Pulmonary artery endothelial cell (primary cell): ENCODE results near the gene BOD1L1. TPM values are rescaled to one million over a fixed set of nuclear protein-coding genes. Genes with fewer than 3 reads are reported as not detected.

Source experiments
- DNase-seq: peaks from one replicate; pipeline ENCODE4 v3.0.0-alpha.2; 2011; ENCODE audit warnings: low read depth, low spot score
- total RNA-seq: library from RNA; depleted of rRNA; stranded (reverse); fragments of >200 nt; gene quantifications from 2 replicates; pipeline ENCODE4 v1.2.3, GENCODE V29; 2014

Gene BOD1L1
- total RNA-seq, 1 donor from 2014 or later = 29.7 TPM

DNA sequence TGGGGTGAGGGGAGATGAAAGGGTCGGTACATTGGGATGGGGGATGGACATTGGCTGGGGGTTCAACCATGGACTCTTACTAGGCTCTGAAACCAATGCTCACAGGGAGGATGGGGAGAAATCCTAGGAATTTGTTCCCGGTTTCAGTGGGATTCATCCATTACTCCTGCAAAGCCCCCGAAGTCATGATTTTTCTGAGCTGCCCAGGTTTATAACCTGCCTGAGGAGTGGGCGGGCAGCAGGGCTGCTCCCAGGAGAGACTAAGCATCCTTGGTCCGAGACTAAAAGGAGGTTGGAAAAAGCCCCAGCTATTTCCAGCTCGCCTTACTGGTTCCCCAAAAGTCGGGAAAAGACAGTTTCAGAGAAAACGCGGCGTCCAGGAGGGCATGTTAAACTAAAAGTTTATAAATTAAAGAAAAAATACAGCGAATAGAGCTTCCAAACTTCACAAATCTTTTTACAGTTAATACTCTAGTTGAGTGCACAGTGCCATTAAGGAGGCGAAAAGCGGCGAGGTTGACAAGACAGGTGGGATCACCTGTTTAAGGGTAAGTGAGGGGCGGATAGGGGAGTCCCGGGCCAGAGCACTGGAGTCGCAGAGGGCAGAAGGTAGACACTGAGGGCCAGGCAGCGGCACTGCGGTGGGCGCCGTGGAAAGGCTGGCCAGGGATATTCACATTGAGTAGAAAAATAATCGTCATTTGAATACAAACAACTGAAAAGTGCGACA is 86.9 kb downstream of the BOD1L1 start:
- DNase-seq = no peak

DNA sequence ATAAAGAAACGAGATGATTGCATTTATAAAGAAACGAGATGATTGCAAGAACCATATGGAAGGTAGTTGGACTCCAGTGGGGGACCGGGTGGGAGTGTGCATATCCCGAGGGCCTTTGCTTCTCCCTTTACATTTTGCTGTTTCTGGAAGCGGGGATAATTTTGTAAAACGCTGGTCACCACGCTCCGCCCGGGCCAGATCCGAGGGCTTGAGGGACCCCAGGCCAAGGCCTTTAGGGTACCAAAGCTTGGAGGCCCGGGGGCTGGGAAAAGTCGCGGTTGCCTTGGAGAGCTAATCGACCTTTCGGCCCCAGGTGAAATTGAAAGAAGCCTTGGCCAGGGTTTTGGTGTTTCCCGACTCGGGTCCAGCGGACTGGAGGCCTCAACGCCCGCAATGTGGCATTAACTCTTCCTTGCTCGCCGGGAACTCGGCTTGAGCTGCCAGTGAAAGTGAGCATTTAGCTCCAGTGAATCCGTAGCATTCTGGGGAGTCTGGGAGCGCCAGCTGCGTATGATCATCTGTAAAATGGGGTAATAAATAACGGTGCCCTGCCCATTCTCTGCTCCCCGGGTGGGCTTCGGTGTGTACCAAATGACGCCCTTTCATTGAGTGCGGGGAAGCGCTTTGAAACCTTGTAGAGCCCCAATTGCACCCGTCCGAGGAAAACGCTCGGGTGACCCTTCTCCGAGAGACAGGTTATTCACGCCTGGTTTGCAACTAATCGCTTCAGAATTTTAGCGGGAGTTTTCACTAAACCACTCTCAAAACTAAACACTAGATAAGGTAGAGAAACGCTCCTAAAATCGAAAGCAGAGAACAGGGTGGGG is 87.7 kb downstream of the BOD1L1 start:
- DNase-seq = no peak

DNA sequence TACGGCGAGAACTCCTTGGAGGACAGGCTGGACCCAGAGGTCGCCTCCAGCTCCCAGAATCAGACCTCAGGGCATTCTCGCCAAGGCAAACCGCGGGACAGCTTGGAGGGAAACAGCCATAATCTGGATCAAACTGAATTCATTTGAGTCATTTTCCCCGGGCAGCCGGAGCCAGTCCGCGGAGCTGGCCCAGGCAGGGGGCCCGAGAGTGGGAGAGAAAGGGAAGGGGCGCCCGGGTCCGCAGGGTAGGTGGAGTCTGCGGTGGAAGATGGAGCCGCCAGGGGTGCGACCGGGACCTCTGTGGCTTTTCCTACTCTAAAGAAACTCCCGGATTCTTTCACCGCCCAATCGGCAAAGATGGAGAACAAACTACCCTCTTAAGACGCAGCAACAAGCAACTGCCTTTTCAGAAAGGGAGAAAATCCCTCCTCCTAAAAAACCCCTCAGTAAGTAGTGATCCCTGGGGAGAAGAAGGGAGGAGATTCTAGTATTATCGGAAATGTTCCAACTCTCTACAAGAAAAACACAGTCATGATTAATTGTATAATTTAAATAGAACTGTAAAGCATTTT is 88.4 kb downstream of the BOD1L1 start:
- DNase-seq = no peak

DNA sequence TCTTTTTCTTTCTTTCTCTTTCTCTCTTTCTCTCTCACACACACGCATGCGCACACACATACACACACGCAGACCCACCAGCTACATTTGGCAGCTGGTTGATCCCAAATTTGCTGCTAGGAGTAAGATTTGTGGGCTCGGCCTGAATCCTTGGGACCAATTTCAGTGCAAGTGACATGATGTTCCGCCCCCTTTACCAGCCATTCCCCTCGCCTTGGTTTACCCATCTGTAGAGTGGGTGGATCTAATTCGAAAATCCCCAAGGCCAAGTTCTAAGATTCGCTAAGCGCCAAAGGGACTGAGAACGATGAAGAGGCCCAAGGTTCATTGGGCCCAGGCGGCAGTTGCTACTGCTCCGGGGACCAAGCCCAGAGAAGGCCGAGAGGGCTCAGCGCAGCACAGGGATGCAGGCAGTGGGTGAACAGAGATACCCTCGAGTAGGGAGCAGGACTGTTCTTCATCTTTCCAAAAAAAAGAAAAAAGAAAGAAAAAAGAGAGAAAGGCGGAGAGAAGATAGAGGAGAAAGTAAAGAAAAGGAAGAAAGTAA is 89.0 kb downstream of the BOD1L1 start:
- DNase-seq = no peak

DNA sequence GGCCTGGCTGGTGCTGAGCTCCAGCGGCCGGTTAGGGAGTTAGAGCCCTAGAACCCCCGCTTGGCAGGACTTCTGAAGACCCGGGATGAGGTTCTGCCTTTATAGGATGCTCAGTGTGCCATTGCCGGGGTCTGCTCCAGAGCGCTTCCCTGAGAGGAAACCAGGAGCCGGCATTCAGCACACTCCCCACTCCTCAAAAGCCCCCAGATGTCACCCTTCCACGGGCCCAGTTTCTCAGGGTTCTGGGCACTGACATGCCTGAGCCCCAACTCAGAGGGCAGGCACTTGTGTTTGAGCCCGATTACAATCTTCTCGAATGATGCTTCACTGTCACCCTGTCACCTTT is 89.7 kb downstream of the BOD1L1 start:
- no peak for DNase-seq

DNA sequence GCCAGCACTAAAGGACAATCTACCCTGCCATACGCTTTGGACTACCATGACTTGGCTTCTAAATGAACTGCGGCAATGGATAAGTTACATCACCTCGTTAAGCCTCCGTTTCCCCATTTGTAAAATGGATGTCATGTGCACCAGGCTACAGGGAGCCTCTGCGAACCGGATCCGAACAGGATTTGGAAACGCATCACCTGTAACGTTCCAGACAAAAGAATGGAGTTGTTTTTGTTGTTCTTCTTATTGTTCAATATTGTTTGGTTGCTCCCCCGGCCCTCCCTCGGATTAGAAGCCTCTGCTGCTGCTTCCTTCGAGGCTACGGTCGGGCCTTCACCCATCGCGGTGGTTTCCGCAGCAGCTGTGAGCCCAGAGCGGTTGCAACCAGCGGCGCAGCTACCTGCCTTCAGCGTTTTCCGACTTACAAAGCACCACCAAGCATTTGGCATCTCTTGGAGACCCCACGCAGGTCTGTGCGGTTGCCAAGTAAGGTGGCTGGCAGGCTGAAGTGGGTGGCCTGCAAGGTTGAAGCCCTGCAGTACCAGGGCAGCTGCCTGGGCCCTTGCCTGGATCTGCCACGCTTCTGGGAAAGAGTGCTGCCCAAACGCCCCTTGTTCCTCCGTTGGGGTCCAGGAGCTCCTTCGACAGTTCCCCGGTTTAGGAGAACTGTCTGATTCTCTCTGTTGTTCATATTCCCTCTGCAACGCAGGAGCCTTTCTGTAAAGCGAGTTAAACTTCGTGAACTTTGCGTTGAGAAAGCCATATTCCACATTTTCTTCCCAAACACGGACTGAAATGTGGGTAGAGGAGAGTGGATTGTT is 90.3 kb downstream of the BOD1L1 start:
- DNase-seq = no peak

DNA sequence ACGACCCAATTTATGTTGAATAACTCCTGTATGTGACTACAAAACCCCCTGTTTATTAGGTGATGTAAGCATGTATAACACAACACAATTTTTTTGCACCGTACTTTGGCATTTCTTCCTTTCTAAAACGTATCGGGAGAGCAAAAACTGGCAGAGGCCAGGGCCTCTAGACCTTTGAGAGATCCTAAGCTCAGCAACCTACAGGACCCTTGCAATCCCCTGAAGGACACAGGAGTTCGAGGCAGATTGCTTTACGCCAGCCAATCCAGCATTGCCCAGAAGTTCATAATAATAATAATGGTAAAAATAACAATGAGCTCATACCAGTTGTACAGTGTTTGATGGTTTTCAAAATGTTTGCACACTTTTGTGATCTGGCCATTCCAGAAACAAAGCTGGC is 90.9 kb downstream of the BOD1L1 start:
- DNase-seq = no peak

DNA sequence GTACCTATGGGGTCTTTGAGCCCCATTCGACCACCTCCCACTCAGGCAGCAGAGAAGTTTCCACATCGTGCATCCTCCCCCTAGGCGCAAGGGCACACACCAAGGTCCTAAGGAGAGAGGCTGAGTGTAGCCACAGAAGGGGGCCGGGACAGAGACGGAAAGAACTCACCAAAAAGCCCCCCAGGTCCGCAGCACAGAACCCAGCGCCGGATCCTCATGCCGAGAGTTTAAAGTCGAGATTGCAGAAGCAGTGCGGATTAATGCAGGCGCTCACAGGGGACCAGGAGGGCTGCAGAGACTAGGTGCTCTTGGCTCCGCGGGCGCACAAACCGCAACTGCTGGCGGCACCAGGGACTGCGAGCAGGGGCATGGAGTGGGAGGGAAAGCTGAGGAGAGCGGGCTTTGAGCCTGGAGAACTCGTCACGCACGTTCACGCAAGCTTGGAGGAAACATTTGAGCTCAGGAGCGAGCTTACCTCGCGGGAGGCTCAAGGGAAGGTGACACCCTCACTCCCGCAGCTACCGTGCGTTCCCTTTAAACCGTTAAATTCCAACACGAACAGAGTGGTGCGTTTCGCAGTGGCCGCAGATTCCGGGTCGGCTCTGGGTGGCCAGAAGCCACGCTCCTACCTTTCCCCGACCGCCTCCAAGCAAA is 91.7 kb downstream of the BOD1L1 start:
- DNase-seq = no peak

DNA sequence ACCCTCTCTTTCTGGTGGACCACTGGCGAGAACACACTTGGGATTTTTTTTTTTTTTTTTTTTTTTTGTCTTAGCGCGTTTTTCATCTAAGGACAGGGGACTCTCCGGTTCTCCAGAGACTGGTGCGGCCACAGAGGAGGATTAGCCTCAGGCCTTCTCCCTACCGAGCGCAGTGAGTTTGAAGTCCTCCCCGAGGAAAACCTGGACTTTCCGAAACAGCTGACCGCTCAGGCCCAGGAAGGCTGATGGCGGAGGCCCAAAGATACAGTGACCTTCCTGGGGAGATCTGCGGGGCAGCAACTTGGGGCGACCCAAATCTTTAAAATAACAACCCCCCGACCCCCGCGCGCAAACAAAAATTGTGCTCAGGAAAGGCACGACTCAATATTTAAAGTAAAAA is 92.4 kb downstream of the BOD1L1 start:
- DNase-seq = no peak

DNA sequence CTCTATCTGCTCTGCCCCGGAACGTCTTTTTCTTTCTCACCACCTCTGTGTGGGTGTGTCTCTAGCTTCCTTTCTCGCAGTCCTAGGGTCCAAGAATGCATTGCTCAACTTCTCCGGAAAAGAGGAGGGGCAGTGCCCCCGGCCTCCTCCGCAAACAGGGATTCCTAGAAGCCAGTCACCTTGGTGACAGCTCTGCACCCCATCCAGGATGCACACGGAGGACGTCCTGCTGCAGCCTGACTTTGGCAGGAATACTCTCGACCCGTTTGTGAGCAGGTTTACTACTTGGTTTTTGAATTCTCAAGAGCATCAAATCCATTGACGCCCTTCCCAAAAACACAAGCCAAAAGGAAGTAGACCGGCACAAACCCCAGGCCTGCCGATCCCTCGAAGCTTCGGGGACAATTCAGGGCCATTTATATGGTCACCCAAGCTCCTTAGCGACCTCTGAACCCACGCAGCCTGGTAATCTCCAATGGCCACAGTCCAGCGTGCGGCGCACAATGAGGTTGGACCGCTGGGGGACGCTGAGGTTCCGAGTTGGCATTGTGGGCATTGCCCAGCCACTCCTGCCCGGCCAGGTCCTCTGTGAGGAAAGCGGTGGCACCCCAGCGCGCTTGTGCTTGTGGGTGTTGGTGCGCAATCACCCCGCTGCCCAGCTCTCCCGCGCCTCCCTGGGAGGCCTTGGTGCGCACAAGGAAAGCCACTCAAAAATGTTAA is 93.0 kb downstream of the BOD1L1 start:
- DNase-seq = no peak

DNA sequence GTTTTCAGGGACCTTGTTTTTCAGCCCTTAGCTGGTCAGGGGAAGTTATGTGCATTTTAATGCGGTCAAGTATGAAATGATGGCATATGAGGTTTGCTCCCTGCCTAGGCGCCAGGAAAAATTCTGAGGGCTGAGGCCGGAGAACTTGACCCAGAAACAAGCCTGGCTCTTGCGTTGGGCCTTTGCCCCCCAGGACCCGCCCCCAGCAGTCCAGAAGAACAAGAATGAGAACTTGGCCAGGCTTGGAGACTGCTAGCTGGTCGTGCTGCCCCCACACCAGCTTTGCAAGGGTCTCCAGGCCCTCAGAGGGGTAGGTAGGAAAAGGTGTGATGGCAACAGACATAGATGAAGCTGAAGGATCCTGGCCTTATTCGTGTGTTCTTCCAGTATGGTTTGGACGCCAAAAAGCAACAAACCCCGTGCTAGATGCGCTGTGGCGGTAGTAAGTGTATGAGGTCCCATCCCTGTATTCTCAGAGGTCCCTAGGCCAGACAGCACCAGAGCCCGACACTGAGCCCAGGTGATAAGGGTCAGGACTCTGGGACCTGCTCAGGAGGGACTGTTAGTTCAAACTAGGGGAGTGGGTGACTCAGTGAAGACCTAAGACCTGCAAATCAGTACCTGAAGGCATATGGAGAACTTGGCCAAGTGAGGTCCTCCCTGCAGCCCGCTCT is 93.7 kb downstream of the BOD1L1 start:
- DNase-seq = no peak

DNA sequence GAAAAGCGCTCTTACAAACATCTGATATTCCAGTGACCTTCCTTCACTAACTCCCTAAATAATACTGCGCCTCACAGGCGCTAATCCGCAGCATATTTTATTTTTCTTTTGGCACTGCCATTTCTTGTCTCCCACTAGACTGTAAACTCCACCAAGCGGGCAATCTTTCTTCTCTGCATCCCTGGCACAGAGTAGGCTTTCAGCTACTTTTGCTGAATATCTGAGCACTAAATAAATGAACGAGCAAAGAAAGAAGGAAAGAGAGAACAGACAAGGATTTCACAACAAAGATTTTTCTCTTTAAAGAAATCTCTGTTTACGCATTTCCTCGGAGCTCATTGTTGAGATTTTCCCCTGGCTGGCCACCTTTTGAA is 95.9 kb downstream of the BOD1L1 start:
- DNase-seq = no peak

DNA sequence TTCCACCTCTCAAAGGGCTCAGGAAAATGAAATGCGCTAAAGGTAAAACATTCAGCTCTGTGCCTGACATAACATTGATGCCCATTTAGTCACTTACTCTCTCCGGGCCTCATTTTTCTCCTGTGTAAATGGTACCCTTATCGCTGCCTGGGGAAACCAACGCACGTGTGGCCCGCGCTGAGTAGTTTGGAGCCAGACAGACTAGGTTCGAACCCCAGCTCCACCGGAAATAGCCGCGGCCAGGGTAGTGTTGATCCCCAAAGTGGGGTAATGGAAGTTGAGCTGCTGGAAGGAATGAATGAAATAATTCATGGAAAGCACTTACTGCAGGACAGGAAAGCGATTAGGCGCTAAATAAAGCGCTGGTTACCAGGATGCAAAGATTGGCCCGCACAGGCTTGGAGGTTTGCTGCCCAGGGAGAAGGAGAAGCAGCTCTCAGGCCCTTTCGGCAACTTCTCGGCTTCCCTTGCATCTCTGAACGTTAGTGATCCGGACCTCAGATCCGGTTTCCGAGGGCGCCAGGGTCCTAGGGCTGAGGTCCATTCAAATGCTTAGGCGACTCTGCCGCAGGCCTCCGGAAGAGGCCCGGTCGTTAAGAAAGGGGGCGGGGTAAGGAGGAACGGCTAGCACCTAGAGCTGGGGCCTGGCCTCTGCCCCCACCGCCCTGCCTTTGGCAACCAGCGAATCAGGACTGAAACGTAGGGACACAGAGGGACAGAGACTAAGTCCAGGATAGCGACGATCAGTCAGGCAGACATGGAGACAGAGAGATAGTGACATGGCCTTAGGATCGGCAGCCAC is 96.5 kb downstream of the BOD1L1 start:
- no peak for DNase-seq

DNA sequence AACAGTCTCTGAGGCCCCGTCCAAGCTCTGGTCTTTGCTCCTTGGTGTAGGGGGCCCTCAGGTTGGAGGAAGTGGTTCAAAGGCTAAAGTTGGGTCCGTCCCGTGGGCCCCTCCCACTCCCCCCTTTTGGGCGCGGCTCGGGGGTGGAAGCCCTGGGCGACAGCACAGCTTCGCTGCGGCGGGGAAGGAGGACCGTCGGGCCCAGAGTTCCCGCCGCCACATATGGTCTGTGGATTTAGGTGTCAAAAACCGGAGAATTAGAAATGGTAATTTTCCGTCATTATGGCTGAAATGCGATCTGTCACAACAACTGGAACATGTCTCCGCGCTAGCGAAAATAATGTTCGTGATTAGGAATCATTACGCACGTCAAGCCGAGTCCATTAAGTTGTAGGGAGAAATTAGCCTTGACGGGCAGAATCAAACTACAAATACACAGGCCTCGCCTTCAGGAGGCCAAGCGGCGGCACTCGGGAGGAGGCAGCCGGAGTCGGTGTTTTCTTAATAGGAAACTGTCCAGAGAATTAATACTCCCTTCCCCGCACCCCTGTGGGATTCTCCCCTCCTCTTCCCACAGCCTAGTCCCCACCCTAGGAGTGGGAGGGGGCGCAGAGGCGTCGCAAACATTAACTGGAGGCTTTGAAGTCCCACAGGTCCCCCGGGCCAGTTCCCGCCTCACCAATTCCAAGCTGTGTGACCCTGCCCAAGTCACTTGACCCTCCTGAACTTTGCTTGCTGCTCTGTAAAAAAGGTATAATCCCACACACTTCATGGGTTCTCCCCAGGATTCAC is 98.2 kb downstream of the BOD1L1 start:
- no peak for DNase-seq

DNA sequence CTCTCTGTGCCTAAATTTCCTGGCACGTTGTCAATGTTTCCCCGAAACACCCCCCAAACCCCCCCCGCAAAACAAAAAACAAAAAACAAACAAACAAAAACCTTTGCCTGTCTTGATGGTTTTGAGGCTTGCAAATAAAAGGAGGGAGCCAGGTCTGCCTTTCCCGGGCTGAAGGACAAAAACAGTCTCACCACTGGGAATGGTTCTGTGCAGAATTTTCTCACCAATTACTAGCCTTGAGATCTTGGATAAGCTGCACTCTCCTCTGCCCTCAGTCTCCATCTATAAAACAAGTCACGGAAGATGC is 98.8 kb downstream of the BOD1L1 start:
- no peak for DNase-seq

DNA sequence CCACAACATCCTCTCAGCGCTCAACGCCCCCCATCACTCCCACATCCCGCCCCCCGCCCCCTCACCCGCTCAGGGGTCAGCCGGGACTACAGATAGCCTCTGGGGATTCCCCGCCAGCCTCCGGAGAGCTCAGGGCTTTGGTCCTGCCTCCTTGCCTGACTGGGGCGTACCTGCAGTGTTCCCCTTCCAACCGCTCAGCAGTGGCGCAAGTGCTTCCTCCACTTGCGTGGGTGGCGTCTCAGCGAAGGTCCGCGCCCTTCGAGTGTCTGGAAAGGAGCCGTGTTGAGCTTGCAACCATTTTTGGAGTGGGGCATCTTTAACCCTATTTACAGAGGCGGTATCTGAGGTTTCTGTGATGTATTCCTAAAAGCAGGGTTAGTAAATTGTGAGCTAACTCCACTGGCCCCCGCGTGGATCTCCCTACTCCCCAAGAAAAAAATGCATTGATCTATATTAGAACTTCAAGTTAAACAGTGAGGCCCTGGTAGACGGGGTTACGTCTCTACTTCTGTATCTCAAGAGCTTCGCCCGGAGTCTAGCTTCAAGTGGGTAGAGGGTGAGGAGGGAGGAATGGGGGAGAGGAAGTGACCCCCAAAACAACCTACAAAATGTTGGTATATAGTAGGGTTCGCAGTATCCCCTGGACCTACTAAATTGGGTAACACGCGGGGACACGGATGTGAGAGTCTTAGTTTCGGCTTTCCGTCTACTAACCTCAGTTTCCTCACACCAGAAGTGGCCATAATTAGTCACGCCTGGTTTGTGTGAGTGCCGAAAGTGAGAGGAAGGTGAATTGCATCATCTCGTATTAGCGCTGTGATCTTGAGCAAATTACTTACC is 99.3 kb downstream of the BOD1L1 start:
- no peak for DNase-seq

DNA sequence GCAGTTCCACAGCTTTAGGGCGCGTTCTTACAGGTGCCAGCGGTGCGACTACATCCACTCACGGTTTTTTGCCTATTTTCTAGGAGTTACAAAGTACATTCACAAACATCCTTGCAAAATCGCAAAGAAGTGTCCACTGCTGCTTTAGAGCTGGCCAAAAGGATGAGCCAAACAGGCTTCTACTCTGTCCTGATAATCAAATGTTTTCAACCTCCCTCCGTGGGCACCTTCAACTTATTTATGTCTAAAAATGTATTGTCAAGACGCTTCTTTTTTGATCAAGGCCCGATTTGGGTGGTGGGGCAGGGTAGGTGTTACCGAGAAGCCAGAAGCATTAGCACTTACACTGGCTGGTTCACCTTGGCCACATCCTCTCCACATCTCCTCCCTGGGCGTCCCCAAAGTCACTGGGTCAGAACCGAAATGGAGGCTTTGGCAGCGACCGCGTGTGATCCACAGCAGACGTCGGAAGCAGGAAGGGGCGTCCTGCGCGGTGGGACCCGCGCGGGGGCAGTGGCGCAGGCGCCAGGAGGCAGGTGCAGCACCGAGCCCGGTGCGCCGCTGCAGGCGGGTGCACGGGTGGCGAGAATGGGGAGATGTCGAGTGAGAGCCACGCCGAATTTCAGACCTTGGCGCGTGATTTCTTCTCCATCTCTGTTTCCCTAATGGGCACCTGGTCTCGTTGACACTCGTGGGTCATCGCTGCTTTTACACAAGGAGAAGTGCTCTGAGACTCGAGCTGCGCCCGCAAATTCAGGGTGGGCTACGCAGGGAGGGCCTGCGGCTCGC is 100.1 kb downstream of the BOD1L1 start:
- DNase-seq = no peak
